Fibroblast of gingiva (primary cell): ENCODE measurements around the gene MDP1.

Experiments used
- DNase-seq: peaks from one replicate; pipeline ENCODE4 v3.0.0-alpha.2; 2011; ENCODE audit warnings: low read depth

MDP1 gene

DNA sequence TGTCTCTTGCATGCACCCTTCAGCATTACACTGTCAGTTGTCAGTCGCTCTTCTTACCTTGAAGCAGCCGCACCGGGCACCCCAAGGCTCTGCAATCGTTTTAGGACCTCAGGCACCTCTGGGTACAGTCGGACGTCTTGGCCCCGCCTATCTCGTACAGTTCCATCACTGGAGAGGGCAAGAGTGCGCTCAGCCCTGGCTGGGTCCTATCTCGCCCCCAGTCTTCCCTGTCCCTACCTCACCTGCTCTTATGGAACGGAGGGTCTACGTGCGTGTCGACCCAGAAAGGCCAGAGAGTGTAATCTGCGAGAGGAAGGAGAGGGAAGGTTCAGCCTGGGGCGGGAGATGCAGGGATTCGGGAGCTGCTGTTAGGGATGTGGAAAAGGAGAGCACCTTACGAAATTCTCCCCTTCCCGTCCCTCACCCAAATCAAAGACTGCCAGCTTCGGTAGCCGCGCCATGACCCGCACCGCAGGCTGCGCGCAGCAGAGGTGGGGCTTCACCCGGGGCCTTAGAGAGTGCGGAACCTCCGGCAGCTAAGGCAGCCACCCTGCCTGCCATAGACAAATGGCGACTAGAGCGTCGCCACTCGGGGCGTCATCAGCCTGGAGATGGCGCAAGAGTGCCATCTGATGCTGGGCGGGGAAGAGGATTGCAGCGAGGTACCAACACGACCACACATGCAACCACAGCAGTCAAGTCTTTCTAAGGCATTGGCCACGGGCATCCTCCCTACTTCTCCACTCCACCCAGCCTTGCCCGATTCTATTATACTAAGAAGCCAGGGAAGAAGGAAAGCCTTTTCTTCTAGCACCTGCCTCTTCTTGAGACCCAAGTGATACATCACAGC lies at the start of gene MDP1:
Gene MDP1, minus strand, starts transcription at position 572 of the 850 bp plus-strand sequence. Its CDS starts 111 bp downstream, at position 461.
- DNase-seq, result peak; percentile 87

DNA sequence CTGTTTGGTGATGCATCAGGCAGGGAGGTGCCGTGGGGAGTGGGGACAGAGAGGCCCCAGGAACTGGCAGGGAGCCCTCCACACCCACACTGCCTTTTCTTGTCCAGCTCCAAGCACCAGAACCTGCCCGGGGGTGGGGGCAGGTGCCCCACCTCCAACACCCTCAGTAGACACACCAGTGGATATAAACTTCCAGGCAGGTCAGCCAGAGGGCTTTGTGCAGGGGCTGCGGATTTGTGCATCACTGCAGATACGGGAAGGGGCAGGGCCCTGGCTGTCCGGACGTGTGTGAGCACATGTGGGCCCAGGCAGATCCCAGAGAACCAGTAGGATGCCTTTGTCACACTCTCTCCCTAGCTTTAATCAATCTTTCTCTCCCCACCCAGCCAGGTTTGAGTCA lies 48.4 kb upstream of the MDP1 start:
- DNase-seq, result no peak

DNA sequence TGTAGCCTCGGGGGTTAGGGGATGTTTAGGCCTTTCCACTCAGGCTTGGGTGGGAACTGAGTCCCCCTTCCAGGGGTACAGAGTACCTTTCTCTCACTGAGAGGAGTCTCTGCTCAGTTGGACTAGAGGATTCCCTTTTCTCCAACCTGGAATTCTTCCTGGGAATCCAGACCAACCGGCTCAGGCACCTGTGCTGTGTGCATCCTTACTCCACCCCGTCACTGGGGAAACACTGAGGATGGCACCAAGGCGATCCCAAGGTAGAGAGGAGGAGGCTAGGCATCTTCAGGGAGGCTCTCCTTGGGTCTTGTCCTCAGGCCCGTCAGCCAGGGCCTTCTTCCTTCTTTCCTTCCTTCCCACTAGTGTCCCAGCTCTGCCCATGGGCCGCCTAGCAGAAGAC lies 48.0 kb upstream of the MDP1 start:
- no peak for DNase-seq

DNA sequence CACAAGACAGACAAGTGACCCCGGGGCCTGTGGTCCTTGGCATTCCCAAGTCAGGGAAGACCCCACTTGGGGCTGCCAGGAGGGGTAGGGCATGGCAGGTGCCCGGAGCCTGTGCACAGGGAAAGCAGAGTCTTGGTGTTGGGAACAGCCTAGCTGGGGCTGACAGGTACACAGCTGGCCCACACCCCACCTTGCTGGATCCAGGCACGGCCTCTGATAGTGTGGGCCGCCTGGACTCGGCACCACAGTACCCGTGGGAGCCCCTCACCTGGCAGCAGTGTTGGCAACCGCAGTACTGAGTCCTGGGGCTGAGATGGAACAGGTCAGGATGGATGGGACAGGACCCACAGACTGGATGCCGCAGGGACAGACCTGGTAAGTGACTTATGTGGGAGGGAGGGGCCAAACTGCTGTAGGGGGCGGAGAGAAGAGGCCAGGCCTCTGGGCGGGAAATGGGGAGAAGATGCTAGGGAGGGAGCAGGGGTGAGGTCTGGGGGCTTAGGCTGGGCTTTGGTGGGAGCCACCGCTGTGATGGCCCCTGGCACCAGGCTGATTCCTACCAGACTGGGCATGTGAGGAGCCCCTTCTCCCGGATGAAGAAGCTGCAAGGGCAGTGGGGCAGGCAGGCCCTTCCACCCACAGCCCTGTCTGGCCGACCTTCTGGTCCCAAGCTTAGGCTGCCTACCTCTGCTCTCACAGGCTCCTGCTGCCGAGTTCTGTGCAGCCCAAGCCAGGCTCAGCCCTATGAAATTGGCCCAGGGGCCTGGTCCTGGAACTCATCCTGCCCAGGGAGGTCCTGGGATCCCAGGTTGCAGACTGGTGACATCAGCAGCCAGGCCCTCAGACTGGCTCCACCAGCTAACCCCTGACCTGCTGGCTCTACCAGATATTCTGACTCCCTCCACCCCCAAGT lies 47.2 kb upstream of the MDP1 start, which contains the start of gene TGM1:
Gene TGM1, minus strand, starts transcription at position 357 of the 913 bp plus-strand sequence. CDS start 825 bp downstream, outside the sequence.
- DNase-seq, result no peak

DNA sequence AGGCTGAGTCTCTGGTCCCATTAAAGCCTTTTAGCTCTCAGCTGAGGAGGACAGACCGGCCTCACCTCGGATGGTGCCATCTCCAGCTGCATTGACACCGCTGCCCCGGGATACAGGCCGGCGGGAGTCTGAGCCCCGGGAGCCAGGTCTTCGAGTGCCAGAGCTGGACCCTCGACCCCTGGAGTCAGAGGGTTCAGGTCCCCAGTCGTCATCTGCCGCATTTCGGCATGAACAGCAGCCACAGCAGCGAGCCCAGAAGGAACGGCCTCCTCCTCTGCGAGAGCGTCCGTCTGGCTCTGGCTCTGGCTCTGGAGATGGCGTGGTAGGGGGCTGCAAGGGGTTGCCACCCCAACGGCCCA lies 46.1 kb upstream of the MDP1 start:
- no peak for DNase-seq

DNA sequence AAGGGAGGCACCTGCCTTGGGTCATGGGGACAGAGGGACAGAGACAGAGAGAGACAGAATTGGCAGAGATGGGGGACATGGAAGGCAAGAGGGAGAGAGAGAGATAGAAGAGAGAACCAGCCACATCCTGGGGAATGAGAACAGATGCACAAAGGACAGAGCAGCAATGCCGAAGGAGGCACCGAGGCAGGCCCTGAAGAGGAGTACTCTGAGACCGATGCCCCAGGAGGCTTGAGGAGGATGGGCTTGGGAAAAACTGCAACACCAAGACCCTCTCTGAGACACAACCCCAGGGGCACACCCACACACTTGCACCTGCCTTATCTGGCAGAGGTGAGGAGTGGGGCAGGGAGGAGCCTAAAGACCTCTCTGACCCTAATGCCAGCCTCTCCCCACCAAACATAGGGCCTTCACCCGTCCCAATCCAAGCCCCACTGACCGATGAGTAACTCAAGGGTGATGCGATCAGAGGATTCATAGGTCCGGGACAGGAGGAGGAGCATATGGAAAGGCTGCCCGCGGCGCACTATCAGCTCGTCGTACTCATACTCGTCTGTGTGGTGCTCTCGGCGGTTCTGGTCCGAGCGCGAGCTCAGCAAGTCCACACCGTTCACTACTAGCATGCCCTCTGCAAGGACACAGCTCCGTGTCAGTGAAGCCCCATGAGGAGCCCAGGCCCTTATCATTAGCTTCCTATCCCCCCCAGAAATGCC lies 45.5 kb upstream of the MDP1 start:
- no peak for DNase-seq

DNA sequence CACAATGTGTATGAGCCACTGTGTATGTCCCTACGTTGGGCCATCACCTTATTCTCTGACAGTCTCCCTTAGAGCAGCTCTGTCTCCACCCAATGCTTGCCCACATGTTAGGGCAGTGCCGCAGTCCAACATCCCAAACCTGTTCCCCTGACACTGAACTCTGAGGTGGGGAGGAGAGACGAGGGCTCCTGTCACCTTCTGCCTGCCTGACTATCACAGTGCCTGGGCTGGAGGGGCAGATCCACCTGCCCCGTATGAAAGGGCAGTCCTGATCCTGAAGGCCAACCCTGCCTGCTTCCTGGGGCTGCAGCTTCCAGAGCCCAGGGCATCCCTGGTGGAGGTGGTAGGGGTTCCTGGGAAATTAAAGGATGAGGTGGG lies 44.9 kb upstream of the MDP1 start:
- DNase-seq, result no peak

DNA sequence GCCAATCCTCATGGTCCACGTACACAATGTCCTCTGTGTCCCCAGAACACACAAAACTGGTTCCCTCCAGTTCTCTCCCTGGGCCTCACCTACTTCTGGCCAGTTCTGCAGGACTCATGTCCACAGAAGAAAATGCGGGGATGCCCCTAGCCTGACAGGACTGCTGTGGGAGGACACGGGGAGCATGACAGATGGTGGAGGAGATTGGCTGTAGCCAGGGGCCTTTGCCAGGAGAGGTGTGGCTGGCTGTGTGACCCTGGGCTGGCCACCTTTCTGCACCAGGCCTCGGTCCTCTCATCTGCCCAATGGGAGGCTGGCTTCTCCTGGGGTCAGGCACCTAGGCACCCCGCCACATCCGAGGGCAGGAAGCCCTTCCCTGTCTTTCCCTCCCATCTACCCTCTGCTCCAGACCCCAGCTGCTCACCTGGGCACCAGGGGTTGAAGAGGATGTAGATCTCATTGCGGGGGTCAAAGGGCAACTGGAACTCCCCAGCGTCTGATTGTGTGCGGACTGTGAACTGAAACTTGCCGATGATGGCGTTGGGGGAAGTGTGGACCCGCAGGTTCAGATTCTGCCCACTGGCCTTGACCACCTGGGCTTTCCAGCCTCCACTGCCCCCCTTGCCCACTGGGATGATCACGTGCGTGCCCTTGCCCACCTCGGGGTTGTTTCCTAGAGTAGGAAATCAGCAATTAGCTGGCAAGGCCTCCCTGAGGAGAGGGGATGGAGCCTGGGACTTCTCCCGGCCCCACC lies 44.3 kb upstream of the MDP1 start:
- no peak for DNase-seq

DNA sequence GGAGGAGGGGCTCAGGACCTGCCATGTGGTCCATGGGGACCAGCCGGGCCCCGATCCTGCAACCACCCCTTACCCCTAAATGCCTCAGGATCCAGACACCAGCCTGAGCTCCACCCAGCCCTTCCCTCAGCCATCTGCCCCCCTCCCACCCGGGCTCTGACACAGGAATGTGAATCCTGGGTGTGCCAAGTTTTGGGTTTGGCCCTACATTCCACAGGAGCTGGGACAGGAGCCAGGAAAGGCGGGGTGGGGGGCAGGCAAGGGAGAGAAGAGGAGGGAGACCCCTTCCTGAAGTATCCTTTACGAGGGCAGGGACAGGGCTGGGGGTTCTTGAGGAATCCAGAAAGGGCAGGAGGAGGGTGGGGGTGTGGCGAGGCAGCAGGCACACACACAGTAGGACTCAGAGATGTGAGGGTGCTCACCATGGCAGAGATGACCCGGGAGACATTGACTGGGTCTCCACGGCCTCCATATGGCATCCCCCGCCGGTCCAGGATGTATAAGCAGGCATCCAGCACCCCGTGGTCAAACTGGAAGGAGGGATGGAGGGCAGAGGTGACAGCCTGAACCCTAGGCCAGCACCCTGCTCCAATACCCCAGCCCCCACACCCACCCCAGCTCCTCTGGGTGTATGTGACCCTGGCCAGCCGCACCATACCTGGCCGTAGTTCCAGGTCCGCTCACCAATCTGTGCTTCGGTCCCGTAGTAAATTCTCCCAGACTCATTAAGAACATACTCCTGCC lies 43.6 kb upstream of the MDP1 start:
- no peak for DNase-seq

DNA sequence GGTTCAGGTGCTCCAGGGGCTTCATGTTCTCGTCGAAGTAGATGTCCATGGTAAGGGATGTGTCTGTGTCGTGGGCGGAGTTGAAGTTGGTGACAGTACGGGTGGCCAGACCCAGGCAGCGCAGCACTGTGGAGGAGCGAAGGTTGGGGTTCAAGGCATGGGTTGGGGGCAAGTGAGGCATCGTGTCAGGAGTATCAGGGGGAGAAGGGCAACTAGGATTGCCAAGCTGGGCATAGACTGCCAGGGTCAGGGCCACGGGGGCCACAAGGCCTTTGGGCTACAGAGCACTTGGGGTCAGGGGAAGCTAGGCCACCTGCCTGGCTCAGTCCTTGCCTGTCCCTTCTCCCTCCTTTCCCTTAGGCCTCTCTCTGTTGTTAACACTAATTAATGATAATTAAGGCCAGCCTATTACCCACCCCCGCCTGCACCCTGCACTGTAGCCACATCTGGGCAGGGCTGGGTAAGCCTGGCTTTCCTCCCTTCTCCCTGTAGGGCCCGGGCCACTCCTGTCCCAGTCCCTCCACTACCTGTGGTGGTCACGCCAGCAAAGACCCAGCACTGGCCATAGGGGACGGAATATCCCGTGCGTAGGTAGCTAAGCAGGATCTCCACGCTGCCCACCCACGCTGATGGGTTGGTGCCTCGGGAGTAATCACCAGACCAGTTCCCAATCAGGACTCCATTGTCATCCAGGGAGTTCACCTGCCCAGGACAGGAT lies 42.8 kb upstream of the MDP1 start:
- no peak for DNase-seq

DNA sequence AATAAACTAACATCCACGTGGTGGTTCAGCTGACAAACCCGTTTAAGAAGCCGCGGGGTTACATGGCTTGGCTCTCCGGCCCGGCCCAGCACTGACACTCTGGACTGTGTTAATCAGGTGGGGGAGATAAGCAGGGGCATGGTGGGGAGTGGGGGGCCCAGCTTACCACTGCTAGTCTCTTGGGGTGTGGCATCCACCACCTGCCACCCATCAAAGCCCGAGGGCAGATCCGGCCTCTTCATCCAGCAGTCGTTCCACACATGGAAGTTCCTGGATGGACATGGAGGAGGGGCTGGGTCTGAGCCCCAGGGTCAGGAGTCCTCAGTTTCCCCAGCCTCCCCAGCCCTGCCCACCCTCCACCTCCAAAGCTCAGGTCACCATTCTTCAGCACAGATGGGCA lies 42.3 kb upstream of the MDP1 start:
- no peak for DNase-seq

DNA sequence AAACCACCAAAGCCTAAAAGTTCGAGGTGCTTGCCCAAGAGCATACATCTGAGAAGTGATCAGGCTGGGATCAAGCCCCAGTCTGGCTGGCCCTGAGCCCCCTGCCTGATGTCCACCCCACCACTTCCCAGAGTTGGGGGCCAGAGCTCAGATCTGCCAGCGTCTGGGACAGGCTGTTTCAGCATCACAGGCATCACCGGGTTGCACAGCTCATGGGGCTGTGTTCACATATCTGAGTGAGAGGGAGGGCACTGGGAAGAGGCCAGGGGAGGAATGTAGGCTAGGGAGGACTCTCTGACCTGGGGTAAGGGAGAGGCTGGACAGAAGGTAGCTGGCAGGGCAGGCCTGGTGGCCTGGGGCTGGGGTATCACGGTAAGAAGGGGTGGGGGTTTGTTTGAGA lies 41.1 kb upstream of the MDP1 start:
- no peak for DNase-seq

DNA sequence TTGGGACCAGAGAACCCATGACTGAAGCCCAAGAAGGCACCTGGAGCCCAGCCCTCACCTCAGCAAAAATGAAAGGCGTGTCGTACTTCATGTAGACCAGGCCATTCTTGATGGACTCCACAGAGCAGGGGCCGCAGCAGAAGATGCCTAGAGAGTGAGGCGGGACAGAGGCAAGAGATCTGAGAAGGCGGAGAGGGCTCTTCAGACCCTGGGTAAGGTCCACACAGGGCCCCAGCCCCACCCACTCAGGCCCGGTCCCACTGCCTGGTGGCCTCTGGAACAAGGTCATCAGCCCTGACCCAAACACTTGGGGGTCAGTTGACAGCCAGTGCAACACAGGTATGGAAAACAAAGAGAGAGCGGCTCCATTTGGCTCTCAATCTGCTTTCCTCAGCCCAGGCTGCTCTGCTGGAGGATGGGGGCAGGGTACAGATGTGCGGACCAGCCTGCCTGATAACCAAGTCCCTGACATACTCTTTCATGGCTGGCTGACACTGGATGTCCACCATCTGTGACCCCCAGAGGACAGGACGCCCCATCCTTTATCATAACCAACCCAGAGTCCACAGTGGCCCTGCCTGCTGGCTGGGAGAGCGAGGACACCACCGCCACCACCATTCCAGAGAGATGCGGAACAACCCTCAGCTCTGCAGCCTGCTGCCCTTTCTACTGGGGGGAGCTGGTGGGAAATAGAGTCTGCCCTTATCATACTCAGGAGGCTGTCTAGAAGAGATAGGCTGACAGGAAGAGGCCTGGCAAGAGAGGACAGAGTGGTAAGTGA lies 40.3 kb upstream of the MDP1 start:
- no peak for DNase-seq

DNA sequence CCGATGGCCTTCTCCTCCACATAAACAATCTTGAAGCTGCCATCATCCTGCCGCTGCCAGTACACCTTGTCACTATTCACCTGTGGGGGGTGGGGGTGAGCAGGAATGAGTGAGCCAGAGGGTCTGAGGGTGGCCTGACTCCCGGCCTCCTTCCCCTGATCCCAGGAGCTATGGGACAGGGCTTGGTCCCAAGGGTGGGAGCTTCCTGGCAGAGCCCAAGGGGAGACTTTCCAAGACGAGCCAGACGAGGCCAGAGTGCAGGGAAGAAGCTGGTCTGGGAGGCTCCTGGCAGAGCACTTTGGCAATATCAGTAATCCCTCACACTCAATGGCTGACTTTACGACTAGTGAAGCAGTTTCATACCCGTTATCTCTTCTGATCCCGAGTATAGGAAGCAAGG lies 39.6 kb upstream of the MDP1 start:
- DNase-seq, result no peak

DNA sequence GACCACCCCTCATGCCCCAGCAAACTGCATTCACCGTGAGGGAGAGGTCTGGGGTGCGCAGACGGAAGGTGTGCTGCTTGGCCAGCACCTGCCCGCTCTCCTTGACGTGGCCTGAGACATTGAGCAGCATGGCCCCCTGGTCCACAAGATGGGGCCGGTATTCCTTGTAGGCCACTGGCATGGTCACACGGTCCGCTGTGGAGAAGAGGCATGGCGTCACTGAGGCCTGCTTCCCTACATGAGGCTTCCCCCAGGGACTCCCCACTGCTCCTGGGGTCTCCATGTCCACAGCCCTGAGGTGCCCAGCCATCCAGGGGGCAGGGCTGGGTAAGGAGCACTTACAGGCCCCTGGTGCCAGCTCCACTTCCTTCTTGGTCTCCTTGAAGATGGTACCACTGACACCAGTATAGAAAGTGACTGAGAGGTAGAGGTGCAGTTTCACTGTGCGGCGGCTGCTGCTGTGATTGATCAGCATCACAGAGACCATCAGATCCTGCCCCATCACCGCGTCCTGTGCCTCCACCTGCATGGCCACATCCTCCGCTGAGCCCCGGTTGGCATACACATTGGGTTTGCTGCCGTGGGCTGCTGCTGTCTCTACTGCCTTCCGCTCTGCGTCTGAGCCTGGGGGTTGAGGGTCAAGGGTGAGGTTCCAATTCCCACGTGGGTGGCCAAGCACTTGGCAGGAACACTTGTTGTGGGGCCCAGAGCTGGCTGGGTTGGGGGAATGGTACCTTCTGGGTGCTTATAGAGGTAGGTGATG lies 38.9 kb upstream of the MDP1 start:
- no peak for DNase-seq

DNA sequence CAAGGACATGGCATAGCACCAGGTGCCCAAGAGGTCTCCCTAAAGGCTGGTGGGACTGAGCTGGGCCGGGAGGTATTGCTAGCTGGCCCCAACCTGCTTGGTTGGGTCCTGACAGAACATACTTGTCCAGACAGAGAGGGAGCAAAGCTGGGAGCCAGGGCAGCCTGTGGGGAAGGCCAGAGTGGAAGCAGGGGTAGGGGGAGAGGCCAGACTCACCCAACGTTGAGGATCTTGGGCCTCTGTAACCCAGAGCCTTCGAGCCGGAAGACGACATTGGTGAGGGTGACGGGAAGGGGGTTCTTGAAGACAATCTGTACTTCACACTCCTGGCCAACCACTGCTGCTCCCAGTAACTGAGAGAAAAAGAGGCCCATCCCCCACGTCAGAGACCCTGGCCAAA lies 38.1 kb upstream of the MDP1 start:
- no peak for DNase-seq

DNA sequence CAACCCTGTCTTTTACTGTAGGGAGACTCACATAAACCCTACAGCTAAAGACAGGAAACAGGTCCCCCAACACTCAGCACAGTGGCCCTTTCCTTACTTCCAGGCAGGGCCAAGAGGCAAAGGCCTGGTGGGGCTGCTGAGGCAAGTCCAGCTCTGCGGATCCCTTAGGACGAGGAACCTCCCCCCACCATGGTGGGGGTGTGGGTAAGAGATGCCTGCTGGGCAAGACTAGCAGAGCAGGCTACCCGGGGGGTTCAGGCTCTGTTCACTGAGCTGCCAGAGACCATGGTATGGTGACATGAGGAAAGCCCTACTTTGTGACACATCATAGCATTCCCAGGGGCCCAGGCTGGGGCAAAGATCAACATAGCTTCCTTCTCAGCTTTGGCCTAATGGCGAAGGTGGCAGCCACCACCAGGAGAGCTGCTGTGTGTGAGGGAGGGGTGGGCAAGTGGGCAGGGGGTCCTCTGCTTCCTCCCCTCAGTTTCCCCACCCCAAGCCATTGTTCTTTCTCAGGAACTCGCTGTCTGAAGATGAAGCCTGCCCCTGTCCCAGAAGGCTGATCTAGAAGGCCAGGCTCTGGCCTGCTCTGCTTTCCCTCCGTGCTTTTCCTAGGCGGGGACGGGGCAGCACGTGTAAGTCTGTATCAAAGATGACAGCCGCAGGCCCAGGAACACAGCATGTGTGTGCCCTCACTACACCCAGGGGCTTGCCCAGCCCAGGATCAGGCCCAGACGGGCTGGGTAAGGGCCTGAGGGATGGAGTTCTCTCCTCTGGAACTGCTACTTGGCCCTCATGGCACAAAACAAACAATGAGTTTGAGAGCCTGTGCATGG lies 36.6 kb upstream of the MDP1 start:
- no peak for DNase-seq

DNA sequence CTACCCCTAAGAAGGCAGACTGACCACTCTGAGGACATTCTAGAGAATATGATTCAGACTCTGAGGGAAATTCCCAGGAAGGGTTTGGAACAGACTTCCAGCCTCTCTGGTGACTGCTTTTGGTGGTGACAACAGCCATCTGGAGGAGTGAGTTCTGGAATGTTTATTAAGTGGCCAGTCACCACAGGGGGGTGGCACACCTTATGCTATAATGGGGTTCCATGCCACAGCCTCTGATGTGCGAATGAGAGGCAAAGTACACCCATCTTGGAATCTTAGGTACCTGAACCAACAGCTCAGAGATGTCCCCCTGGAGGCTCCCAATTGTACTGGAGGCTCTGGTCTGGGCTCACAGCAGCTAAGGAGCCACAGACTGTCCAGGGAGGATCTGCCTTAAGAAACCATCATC lies 36.0 kb upstream of the MDP1 start:
- no peak for DNase-seq
